Measurements from ENCODE around the gene PRR30. TPM values are rescaled to one million over a fixed set of nuclear protein-coding genes. Genes with fewer than 3 reads are reported as not detected.

The PRR30 gene
- total RNA-seq, 1 experiment from 2014 or later, result not detected

GRCh38 chr2:27162151-27163121 is 23.2 kb upstream of the PRR30 start:
- Histone ChIP-seq H3K4me3 (peak overlapping the region; percentile 39), H3K36me3 (no peaks in the 10 kb centered on the region), H3K27me3 (no peaks in the 10 kb centered on the region), H3K9me3 (no peaks in the 10 kb centered on the region)
- peak; percentile 71 for DNase-seq

GRCh38 chr2:27160191-27160590 is 21.0 kb upstream of the PRR30 start:
- DNase-seq, result no peak
- no peaks in the 10 kb centered on the region for H3K9me3 ChIP-seq
- H3K4me3 ChIP-seq, result no peak overlapping the region
- no peaks in the 10 kb centered on the region for H3K27me3 ChIP-seq
- H3K36me3 ChIP-seq, result no peaks in the 10 kb centered on the region

- Histone ChIP-seq H3K4me3 (no peak overlapping the region), H3K27me3 (no peaks in the 10 kb centered on the region), H3K36me3 (no peaks in the 10 kb centered on the region), H3K9me3 (no peaks in the 10 kb centered on the region)
- no peak for DNase-seq
Measured at GRCh38 chr2:27159271-27159670, 20.1 kb upstream of the PRR30 start.

GRCh38 chr2:27158468-27158867 is 19.3 kb upstream of the PRR30 start:
- Histone ChIP-seq H3K36me3 (no peaks in the 10 kb centered on the region), H3K4me3 (no peak overlapping the region), H3K27me3 (no peaks in the 10 kb centered on the region), H3K9me3 (no peaks in the 10 kb centered on the region)
- DNase-seq, result no peak

GRCh38 chr2:27155069-27155520 is 15.9 kb upstream of the PRR30 start:
- no peak for DNase-seq
- Histone ChIP-seq H3K27me3 (no peaks in the 10 kb centered on the region), H3K36me3 (no peaks in the 10 kb centered on the region), H3K9me3 (no peaks in the 10 kb centered on the region), H3K4me3 (no peak overlapping the region)

- Histone ChIP-seq H3K9me3 (no peaks in the 10 kb centered on the region), H3K27me3 (no peaks in the 10 kb centered on the region), H3K36me3 (no peaks in the 10 kb centered on the region), H3K4me3 (no peak overlapping the region)
- no peak for DNase-seq
Measured at GRCh38 chr2:27154488-27154887, 15.3 kb upstream of the PRR30 start.

- DNase-seq, result no peak
- Histone ChIP-seq H3K4me3 (no peak overlapping the region), H3K36me3 (no peaks in the 10 kb centered on the region), H3K27me3 (no peaks in the 10 kb centered on the region), H3K9me3 (no peaks in the 10 kb centered on the region)
Measured at GRCh38 chr2:27152796-27153464, 13.7 kb upstream of the PRR30 start.

- Histone ChIP-seq H3K4me3 (no peak overlapping the region), H3K27me3 (no peaks in the 10 kb centered on the region), H3K9me3 (no peaks in the 10 kb centered on the region), H3K36me3 (no peaks in the 10 kb centered on the region)
- no peak for DNase-seq
Measured at GRCh38 chr2:27152102-27152795, 13.0 kb upstream of the PRR30 start.

- DNase-seq, result no peak
- Histone ChIP-seq H3K4me3 (no peak overlapping the region), H3K27me3 (no peaks in the 10 kb centered on the region), H3K36me3 (no peaks in the 10 kb centered on the region), H3K9me3 (no peaks in the 10 kb centered on the region)
Measured at GRCh38 chr2:27150639-27151230, 11.5 kb upstream of the PRR30 start.

- H3K9me3 ChIP-seq, result no peaks in the 10 kb centered on the region
- no peaks in the 10 kb centered on the region for H3K36me3 ChIP-seq
- no peaks in the 10 kb centered on the region for H3K27me3 ChIP-seq
- no peak overlapping the region for H3K4me3 ChIP-seq
- DNase-seq, result no peak
Measured at GRCh38 chr2:27149570-27150405, 10.6 kb upstream of the PRR30 start.

- no peaks in the 10 kb centered on the region for H3K9me3 ChIP-seq
- H3K27me3 ChIP-seq, result no peaks in the 10 kb centered on the region
- H3K4me3 ChIP-seq, result no peak within 1 kb of the TSS
- no peak for DNase-seq
- no peaks in the 10 kb centered on the region for H3K36me3 ChIP-seq
Measured at GRCh38 chr2:27148801-27149439, 9.7 kb upstream of the PRR30 start, which contains the start of gene TCF23. Gene TCF23 (plus strand): TSS chr2:27149004. CDS start chr2:27149134, 130 bp downstream.

- no peaks in the 10 kb centered on the region; the same call in none of the 2 replicates for H3K9me3 ChIP-seq
- no peaks in the 10 kb centered on the region for H3K27me3 ChIP-seq
- no peak for DNase-seq
- no peaks in the 10 kb centered on the region for H3K36me3 ChIP-seq
- no peak overlapping the region for H3K4me3 ChIP-seq
Measured at GRCh38 chr2:27147935-27148334, 8.7 kb upstream of the PRR30 start.

- H3K27me3 ChIP-seq, result no peaks in the 10 kb centered on the region
- DNase-seq, result no peak
- no peaks in the 10 kb centered on the region for H3K36me3 ChIP-seq
- H3K4me3 ChIP-seq, result no peak overlapping the region
- H3K9me3 ChIP-seq, result peaks cover 1% of the 10 kb centered on the region
Measured at GRCh38 chr2:27145682-27146081, 6.5 kb upstream of the PRR30 start.

- no peak overlapping the region for H3K4me3 ChIP-seq
- no peak for DNase-seq
- no peaks in the 10 kb centered on the region for H3K36me3 ChIP-seq
- H3K9me3 ChIP-seq, result peaks cover 1% of the 10 kb centered on the region
- H3K27me3 ChIP-seq, result no peaks in the 10 kb centered on the region
Measured at GRCh38 chr2:27143285-27143684, 4.1 kb upstream of the PRR30 start.

- Histone ChIP-seq H3K27me3 (no peaks in the 10 kb centered on the region), H3K9me3 (peaks cover 1% of the 10 kb centered on the region; the same call in 1 of the 2 replicates), H3K4me3 (no peak overlapping the region), H3K36me3 (peaks cover 5% of the 10 kb centered on the region)
- DNase-seq, result no peak
Measured at GRCh38 chr2:27138111-27138510, 1.1 kb downstream of the PRR30 start.
